SK-N-SH (cell line): Measurements from ENCODE around the gene HSPA9. TPM values are rescaled to one million over a fixed set of nuclear protein-coding genes. Genes with fewer than 3 reads are reported as not detected.

Experiments
- CTCF ChIA-PET: fragments of 300-600, 350-600 bp; formaldehyde crosslinking; extraction: SDS; loops from one replicate; lab custom pipeline; 2021; lab: Yijun Ruan, JAX
- POLR2A ChIA-PET: fragments of 350-600 bp; sonication (Branson Sonifier 250); formaldehyde crosslinking; extraction: SDS; loops from one replicate; lab custom pipeline; 2020; ENCODE audit warnings: antibody characterized with exemption, inconsistent platforms; lab: Yijun Ruan, JAX
- DNase-seq: peaks from one replicate; pipeline ENCODE4 v3.0.0; 2012
- H2AFZ ChIP-seq: fragments of 200-600 bp; sonication (generic); 2 replicates; pipeline ENCODE4 v1.8.1; 2016; ENCODE audit warnings: antibody characterized with exemption, mild to moderate bottlenecking, low read depth
- H3F3A ChIP-seq: fragments of 200-600 bp; sonication (generic); replicated peaks from 2 replicates; pipeline ENCODE3; 2016; ENCODE audit warnings: antibody characterized with exemption, mild to moderate bottlenecking; ENCODE audit not compliant: insufficient read depth
- H3K27ac ChIP-seq, 2 experiments: fragments of 200-500 bp in 1 of 2; fragments of 200-600 bp in 1 of 2; sonication (Bioruptor generic) in 1 of 2; sonication (generic), shearing (Covaris generic) in 1 of 2; 2 replicates each; pipeline versions ENCODE4 v1.5.1 to v1.6.1; 2014 to 2016; ENCODE audit warnings: low read depth in 2 of 2, inconsistent platforms in 1 of 2, low read length in 1 of 2, mild to moderate bottlenecking in 1 of 2, mixed read lengths in 1 of 2
- H3K27me3 ChIP-seq: fragments of 200-600 bp; sonication (generic), shearing (Covaris generic); 2 replicates; pipeline ENCODE4 v1.6.1; 2016; ENCODE audit warnings: mixed run types; ENCODE audit not compliant: insufficient read depth
- H3K36me3 ChIP-seq, 2 experiments: fragments of 200-500 bp in 1 of 2; fragments of 200-600 bp in 1 of 2; sonication (Bioruptor generic) in 1 of 2; sonication (generic) in 1 of 2; replicated peaks in 1 of 2; 2 replicates each; pipeline versions ENCODE3 to v1.5.1; 2014 to 2016; ENCODE audit warnings: low read length in 1 of 2, mild to moderate bottlenecking in 1 of 2; ENCODE audit not compliant: insufficient read depth in 2 of 2, control insufficient read depth in 1 of 2
- H3K4me1 ChIP-seq, 2 experiments: fragments of 200-500 bp in 1 of 2; fragments of 200-600 bp in 1 of 2; sonication (Bioruptor generic) in 1 of 2; sonication (generic), shearing (Covaris generic) in 1 of 2; 2 replicates each; pipeline versions ENCODE4 v1.5.1 to v1.6.1; 2014 to 2016; ENCODE audit warnings: low read depth in 1 of 2, low read length in 1 of 2, mixed run types in 1 of 2; ENCODE audit not compliant: insufficient read depth in 2 of 2, control insufficient read depth in 1 of 2
- H3K4me2 ChIP-seq: fragments of 200-600 bp; sonication (generic), shearing (Covaris generic); 2 replicates; pipeline ENCODE4 v1.6.1; 2017; ENCODE audit warnings: mixed run types
- H3K4me3 ChIP-seq, 2 experiments: fragments of 200-500 bp in 1 of 2; fragments of 200-600 bp in 1 of 2; sonication (Bioruptor generic) in 1 of 2; sonication (generic), shearing (Covaris generic) in 1 of 2; 2 replicates each; pipeline versions ENCODE4 v1.5.1 to v1.8.1; 2014 to 2016; ENCODE audit warnings: low read depth in 2 of 2, inconsistent platforms in 1 of 2, low read length in 1 of 2, mild to moderate bottlenecking in 1 of 2, mixed read lengths in 1 of 2, moderate library complexity in 1 of 2
- H3K79me2 ChIP-seq: fragments of 200-600 bp; sonication (generic); 2 replicates; pipeline ENCODE4 v1.8.1; 2017; ENCODE audit warnings: mild to moderate bottlenecking; ENCODE audit not compliant: insufficient read depth
- H3K9ac ChIP-seq: fragments of 200-600 bp; sonication (generic); 2 replicates; pipeline ENCODE4 v1.6.1; 2017; ENCODE audit warnings: mixed run types
- H3K9me2 ChIP-seq: fragments of 200-600 bp; sonication (generic); 2 replicates; pipeline ENCODE4 v1.6.1; 2017; ENCODE audit warnings: mixed run types
- H3K9me3 ChIP-seq: fragments of 200-600 bp; sonication (generic); 2 replicates; pipeline ENCODE4 v1.6.1; 2017; ENCODE audit warnings: mixed run types, mild to moderate bottlenecking, moderate library complexity
- H4K20me1 ChIP-seq: fragments of 200-600 bp; sonication (generic); 2 replicates; pipeline ENCODE4 v1.6.1; 2017; ENCODE audit warnings: mild to moderate bottlenecking, mixed run types; ENCODE audit not compliant: insufficient read depth
- CHD2 ChIP-seq: fragments of 150-350 bp; IDR thresholded peaks from 2 replicates; pipeline ENCODE4 v1.6.1; 2018; ENCODE audit warnings: low read length; ENCODE audit not compliant: partially characterized antibody
- EP300 ChIP-seq, 2 experiments: IDR thresholded peaks; 2 replicates each; pipeline versions ENCODE4 v1.4.0 to v1.6.1; 2012; ENCODE audit warnings: borderline replicate concordance in 1 of 2, low read depth in 1 of 2, low read length in 1 of 2
- FOSL2 ChIP-seq: IDR thresholded peaks from 2 replicates; pipeline ENCODE4 v1.4.0; 2012; ENCODE audit warnings: low read depth, mild to moderate bottlenecking, moderate library complexity, borderline replicate concordance
- FOXM1 ChIP-seq: IDR thresholded peaks from 2 replicates; pipeline ENCODE4 v1.4.0; 2012; ENCODE audit warnings: low read depth, mild to moderate bottlenecking
- MXI1 ChIP-seq: IDR thresholded peaks from 2 replicates; pipeline ENCODE4 v1.6.1; 2012; ENCODE audit warnings: mild to moderate bottlenecking, low read depth, low read length, improper control_type of control experiment
- NFIC ChIP-seq: IDR thresholded peaks from 2 replicates; pipeline ENCODE4 v1.4.0; 2012; ENCODE audit warnings: borderline replicate concordance
- RCOR1 ChIP-seq: fragments of 150-350 bp; IDR thresholded peaks from 2 replicates; pipeline ENCODE4 v1.6.1; 2017; ENCODE audit warnings: antibody characterized with exemption, low read length
- SIN3A ChIP-seq: IDR thresholded peaks from 2 replicates; pipeline ENCODE4 v1.6.1; 2012; ENCODE audit warnings: low read depth, mild to moderate bottlenecking, low read length, moderate library complexity, borderline replicate concordance
- TAF1 ChIP-seq: IDR thresholded peaks from 2 replicates; pipeline ENCODE4 v1.6.1; 2012; ENCODE audit warnings: low read depth, mild to moderate bottlenecking, low read length, moderate library complexity, borderline replicate concordance
- WGBS: methylation state at CpG from one replicate; pipeline ENCODE4 v1.1.6; 2017; ENCODE audit warnings: low lambda C conversion rate; 5-methylcytosine and 5-hydroxymethylcytosine counted together
- polyA plus RNA-seq, 3 experiments: library from polyadenylated mRNA; depleted of rRNA; stranded (reverse); fragments of >200 nt; gene quantifications; 2 replicates each; pipeline ENCODE4 v1.2.3, GENCODE V29; 2012
- TF ChIP-seq, protein P1 (sequence below): IDR thresholded peaks from 2 replicates; pipeline ENCODE4 v1.6.1; 2012; ENCODE audit warnings: mild to moderate bottlenecking, low read depth, low read length, moderate library complexity
- TF ChIP-seq, protein P2 (sequence below): fragments of 200-600 bp; sonication (generic); IDR thresholded peaks from 2 replicates; pipeline ENCODE4 v1.6.1; 2017; ENCODE audit warnings: antibody characterized with exemption, mild to moderate bottlenecking, moderate library complexity
- TF ChIP-seq, protein P3 (sequence below): fragments of 150-350 bp; IDR thresholded peaks from 2 replicates; pipeline ENCODE4 v1.6.1; 2017; ENCODE audit warnings: antibody characterized with exemption, low read length, low read depth, borderline replicate concordance
- TF ChIP-seq, protein P4 (sequence below): IDR thresholded peaks from 2 replicates; pipeline ENCODE4; 2012
- TF ChIP-seq, protein P5 (sequence below): fragments of 150-350 bp; IDR thresholded peaks from 2 replicates; pipeline ENCODE4 v1.6.1; 2016; ENCODE audit warnings: mild to moderate bottlenecking, low read depth, low read length

The HSPA9 gene
- polyA plus RNA-seq, 1 of the 3 experiments (the other 2 are of a cell fraction) = 153 TPM

DNA sequence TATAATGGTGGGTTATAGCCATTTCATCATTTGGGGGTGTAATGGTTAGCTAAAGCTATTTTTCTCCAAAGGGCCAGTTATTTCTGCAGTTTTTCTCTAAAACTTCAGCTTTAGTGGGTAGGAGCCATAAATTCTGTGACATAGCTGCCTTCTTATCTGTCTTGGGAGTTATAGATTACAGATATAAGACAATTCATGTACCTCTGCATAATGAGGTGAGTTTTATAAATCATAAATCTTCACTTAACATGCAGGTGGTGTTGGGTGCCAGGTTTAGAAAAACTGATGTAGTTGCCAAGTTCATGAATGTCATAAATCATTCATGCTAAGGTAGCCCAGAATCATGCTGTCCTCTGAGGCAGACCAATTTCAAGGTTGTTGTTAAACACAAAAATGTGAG is 10.0 kb upstream of the HSPA9 start (continued):
- TF ChIP-seq, protein P1, sequence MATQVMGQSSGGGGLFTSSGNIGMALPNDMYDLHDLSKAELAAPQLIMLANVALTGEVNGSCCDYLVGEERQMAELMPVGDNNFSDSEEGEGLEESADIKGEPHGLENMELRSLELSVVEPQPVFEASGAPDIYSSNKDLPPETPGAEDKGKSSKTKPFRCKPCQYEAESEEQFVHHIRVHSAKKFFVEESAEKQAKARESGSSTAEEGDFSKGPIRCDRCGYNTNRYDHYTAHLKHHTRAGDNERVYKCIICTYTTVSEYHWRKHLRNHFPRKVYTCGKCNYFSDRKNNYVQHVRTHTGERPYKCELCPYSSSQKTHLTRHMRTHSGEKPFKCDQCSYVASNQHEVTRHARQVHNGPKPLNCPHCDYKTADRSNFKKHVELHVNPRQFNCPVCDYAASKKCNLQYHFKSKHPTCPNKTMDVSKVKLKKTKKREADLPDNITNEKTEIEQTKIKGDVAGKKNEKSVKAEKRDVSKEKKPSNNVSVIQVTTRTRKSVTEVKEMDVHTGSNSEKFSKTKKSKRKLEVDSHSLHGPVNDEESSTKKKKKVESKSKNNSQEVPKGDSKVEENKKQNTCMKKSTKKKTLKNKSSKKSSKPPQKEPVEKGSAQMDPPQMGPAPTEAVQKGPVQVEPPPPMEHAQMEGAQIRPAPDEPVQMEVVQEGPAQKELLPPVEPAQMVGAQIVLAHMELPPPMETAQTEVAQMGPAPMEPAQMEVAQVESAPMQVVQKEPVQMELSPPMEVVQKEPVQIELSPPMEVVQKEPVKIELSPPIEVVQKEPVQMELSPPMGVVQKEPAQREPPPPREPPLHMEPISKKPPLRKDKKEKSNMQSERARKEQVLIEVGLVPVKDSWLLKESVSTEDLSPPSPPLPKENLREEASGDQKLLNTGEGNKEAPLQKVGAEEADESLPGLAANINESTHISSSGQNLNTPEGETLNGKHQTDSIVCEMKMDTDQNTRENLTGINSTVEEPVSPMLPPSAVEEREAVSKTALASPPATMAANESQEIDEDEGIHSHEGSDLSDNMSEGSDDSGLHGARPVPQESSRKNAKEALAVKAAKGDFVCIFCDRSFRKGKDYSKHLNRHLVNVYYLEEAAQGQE = no peak
- TF ChIP-seq SIN3A (no peak), NFIC (no peak), CHD2 (no peak), MXI1 (no peak), TAF1 (no peak), EP300 (IDR thresholded peaks at IDR 0.05; ENCODE audit: borderline replicate concordance in 1 of 2, low read depth in 1 of 2, low read length in 1 of 2) (no peak), FOXM1 (no peak)
- TF ChIP-seq, protein P2, sequence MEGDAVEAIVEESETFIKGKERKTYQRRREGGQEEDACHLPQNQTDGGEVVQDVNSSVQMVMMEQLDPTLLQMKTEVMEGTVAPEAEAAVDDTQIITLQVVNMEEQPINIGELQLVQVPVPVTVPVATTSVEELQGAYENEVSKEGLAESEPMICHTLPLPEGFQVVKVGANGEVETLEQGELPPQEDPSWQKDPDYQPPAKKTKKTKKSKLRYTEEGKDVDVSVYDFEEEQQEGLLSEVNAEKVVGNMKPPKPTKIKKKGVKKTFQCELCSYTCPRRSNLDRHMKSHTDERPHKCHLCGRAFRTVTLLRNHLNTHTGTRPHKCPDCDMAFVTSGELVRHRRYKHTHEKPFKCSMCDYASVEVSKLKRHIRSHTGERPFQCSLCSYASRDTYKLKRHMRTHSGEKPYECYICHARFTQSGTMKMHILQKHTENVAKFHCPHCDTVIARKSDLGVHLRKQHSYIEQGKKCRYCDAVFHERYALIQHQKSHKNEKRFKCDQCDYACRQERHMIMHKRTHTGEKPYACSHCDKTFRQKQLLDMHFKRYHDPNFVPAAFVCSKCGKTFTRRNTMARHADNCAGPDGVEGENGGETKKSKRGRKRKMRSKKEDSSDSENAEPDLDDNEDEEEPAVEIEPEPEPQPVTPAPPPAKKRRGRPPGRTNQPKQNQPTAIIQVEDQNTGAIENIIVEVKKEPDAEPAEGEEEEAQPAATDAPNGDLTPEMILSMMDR = no peak
- TF ChIP-seq, protein P3, sequence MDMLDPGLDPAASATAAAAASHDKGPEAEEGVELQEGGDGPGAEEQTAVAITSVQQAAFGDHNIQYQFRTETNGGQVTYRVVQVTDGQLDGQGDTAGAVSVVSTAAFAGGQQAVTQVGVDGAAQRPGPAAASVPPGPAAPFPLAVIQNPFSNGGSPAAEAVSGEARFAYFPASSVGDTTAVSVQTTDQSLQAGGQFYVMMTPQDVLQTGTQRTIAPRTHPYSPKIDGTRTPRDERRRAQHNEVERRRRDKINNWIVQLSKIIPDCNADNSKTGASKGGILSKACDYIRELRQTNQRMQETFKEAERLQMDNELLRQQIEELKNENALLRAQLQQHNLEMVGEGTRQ = no peak

DNA sequence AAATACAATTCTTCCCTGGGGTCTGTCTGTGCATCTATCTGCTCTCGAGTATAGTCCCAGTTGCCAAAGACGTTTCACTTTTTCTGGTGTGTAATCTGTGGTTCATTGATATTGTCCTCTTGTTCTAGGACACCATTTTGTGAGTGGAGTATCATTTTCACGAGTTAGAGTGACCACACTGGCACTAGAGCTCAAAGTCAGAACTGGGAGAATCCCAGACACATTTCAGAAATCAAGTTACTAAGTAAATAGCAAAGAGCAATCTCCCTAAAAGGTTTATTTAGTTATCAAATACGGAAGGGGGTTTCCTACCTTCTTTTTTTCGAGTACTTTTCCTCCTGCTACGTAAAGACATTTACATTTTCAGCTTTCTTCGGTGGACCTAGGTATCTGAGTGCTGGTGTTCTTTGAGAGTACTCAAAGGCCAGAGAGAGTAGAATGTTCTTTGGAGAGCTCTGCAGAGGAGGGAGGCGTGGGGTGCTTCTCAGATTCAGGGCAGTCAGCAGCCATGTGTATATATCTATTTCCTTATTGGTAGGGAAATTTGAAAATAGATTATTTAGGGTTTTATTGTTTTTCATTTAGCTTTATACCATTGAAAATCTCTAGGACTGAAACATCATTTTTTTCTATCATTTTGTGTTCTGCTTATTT is 8.9 kb upstream of the HSPA9 start:
- Histone ChIP-seq H3K4me2 (no peak overlapping the region), H3K9ac (no peak overlapping the region), H3K27ac (no peak overlapping the region), H3K79me2 (no peaks in the 10 kb centered on the region), H3K36me3 (no peaks in the 10 kb centered on the region), H3K9me3 (no peaks in the 10 kb centered on the region), H3K27me3 (no peaks in the 10 kb centered on the region), H3K9me2 (no peaks in the 10 kb centered on the region), H4K20me1 (no peaks in the 10 kb centered on the region), H2AFZ (no peak overlapping the region; the same call in 1 of the 2 replicates), H3F3A (peaks cover 9% of the 10 kb centered on the region), H3K4me1 (no peaks in the 10 kb centered on the region), H3K4me3 (no peak overlapping the region)
- 61% methylated on average over 8 of the region's 8 CpGs for WGBS
- CTCF ChIA-PET = interaction anchor here (0.9 to 1.5 kb wide), 6 partner anchors 9 to 80 kb away, joined by 3 to 12 read pairs (median 4); no protein-coding TSS in a partner anchor
- TF ChIP-seq RCOR1 (no peak), FOSL2 (no peak)
- TF ChIP-seq, protein P4, sequence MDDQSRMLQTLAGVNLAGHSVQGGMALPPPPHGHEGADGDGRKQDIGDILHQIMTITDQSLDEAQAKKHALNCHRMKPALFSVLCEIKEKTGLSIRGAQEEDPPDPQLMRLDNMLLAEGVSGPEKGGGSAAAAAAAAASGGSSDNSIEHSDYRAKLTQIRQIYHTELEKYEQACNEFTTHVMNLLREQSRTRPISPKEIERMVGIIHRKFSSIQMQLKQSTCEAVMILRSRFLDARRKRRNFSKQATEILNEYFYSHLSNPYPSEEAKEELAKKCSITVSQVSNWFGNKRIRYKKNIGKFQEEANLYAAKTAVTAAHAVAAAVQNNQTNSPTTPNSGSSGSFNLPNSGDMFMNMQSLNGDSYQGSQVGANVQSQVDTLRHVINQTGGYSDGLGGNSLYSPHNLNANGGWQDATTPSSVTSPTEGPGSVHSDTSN = no peak
- TF ChIP-seq, protein P5, sequence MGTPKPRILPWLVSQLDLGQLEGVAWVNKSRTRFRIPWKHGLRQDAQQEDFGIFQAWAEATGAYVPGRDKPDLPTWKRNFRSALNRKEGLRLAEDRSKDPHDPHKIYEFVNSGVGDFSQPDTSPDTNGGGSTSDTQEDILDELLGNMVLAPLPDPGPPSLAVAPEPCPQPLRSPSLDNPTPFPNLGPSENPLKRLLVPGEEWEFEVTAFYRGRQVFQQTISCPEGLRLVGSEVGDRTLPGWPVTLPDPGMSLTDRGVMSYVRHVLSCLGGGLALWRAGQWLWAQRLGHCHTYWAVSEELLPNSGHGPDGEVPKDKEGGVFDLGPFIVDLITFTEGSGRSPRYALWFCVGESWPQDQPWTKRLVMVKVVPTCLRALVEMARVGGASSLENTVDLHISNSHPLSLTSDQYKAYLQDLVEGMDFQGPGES = no peak
- POLR2A ChIA-PET = no interaction called here
- no peak for DNase-seq
